Measurements from ENCODE around the gene LYPD6B.

The LYPD6B gene

GRCh38 chr2:149075105-149075504 lies 36.6 kb downstream of the LYPD6B start:
- Histone ChIP-seq H2AFZ (ENCODE audit: low read length) (no peak overlapping the region), H3K4me2 (ENCODE audit: low read depth, low read length, poor library complexity, severe bottlenecking) (no peak overlapping the region), H3K36me3 (ENCODE audit: insufficient read depth, low read length) (no peaks in the 10 kb centered on the region), H3K9me2 (replicated peaks; ENCODE audit: low read depth, low read length) (no peaks in the 10 kb centered on the region), H3K4me3 (ENCODE audit: low read length, poor library complexity, severe bottlenecking) (no peak overlapping the region), H4K20me1 (ENCODE audit: insufficient read depth, low read length, poor library complexity, severe bottlenecking) (no peaks in the 10 kb centered on the region), H3K9me3 (ENCODE audit: insufficient read depth, low read depth, low read length) (no peaks in the 10 kb centered on the region), H3K79me2 (ENCODE audit: insufficient read depth, low read length) (no peaks in the 10 kb centered on the region), H3K9ac (ENCODE audit: low read depth, low read length, poor library complexity, severe bottlenecking) (no peak overlapping the region), H3K27me3 (ENCODE audit: insufficient read depth, low read length, poor library complexity, severe bottlenecking) (no peaks in the 10 kb centered on the region), H3F3A (ENCODE audit: low read depth) (no peaks in the 10 kb centered on the region), H3K4me1 (ENCODE audit: insufficient read depth, low read length, poor library complexity, severe bottlenecking) (peaks cover 2% of the 10 kb centered on the region)
- no peak for TF ChIP-seq EZH2phosphoT487 (IDR thresholded peaks at IDR 0.05; ENCODE audit: borderline replicate concordance)
- TF ChIP-seq CTCF (conservative IDR thresholded peaks at IDR 0.05; ENCODE audit: low read length) = no peak

- H3K36me3 ChIP-seq (ENCODE audit: insufficient read depth, low read length) = no peaks in the 10 kb centered on the region
- no peak overlapping the region for H3K4me2 ChIP-seq (ENCODE audit: low read depth, low read length, poor library complexity, severe bottlenecking)
- no peaks in the 10 kb centered on the region for H3K9me3 ChIP-seq (ENCODE audit: insufficient read depth, low read depth, low read length)
- no peaks in the 10 kb centered on the region for H3K79me2 ChIP-seq (ENCODE audit: insufficient read depth, low read length)
- no peaks in the 10 kb centered on the region for H3K9me2 ChIP-seq (replicated peaks; ENCODE audit: low read depth, low read length)
- H3K27me3 ChIP-seq (ENCODE audit: insufficient read depth, low read length, poor library complexity, severe bottlenecking) = no peaks in the 10 kb centered on the region
- H4K20me1 ChIP-seq (ENCODE audit: insufficient read depth, low read length, poor library complexity, severe bottlenecking) = no peaks in the 10 kb centered on the region
- H3F3A ChIP-seq (ENCODE audit: low read depth) = no peaks in the 10 kb centered on the region
- no peak overlapping the region for H3K4me3 ChIP-seq (ENCODE audit: low read length, poor library complexity, severe bottlenecking)
- no peaks in the 10 kb centered on the region for H3K4me1 ChIP-seq (ENCODE audit: insufficient read depth, low read length, poor library complexity, severe bottlenecking)
- no peak overlapping the region for H3K9ac ChIP-seq (ENCODE audit: low read depth, low read length, poor library complexity, severe bottlenecking)
- H2AFZ ChIP-seq (ENCODE audit: low read length) = no peak overlapping the region
- TF ChIP-seq EZH2phosphoT487 (IDR thresholded peaks at IDR 0.05; ENCODE audit: borderline replicate concordance) (no peak), CTCF (conservative IDR thresholded peaks at IDR 0.05; ENCODE audit: low read length) (no peak)
Measured at GRCh38 chr2:149075853-149076252, 37.4 kb downstream of the LYPD6B start.

DNA sequence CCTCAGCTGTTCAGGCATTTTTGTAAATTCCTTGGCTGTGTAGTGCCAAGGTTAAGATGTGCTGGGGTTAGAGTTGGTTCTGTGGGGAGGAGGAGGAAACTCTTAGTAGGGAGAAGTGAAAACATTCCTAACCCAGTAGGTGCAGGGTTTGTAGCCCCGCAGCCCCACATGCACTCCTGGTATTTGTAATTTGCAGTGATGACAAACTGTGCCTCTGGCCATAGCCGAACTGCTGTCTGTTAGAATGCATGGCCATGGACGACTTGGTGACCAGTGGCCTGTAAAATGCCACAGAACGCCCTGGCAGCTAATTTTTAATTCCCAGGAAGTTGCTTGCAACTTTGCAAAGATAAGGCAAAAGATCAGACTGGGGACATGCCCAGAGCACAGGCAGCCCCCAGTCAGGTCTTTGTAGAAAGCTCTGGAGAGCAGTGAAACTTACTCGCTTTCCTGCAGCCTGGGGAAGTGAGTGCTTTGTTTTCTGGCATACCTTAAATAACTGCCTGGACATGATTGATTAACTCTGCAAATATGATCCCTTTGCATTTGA lies 38.4 kb downstream of the LYPD6B start:
- no peaks in the 10 kb centered on the region for H3K9me3 ChIP-seq (ENCODE audit: insufficient read depth, low read depth, low read length)
- no peak overlapping the region for H3K4me2 ChIP-seq (ENCODE audit: low read depth, low read length, poor library complexity, severe bottlenecking)

More for the DNA sequence above, 38.4 kb downstream of the LYPD6B start:
- H2AFZ ChIP-seq (ENCODE audit: low read length) = no peak overlapping the region
- TF ChIP-seq EZH2phosphoT487 (IDR thresholded peaks at IDR 0.05; ENCODE audit: borderline replicate concordance) (no peak), CTCF (conservative IDR thresholded peaks at IDR 0.05; ENCODE audit: low read length) (no peak)
- H4K20me1 ChIP-seq (ENCODE audit: insufficient read depth, low read length, poor library complexity, severe bottlenecking) = no peaks in the 10 kb centered on the region
- H3K9ac ChIP-seq (ENCODE audit: low read depth, low read length, poor library complexity, severe bottlenecking) = no peak overlapping the region
- no peaks in the 10 kb centered on the region for H3K9me2 ChIP-seq (replicated peaks; ENCODE audit: low read depth, low read length)
- no peaks in the 10 kb centered on the region for H3K4me1 ChIP-seq (ENCODE audit: insufficient read depth, low read length, poor library complexity, severe bottlenecking)
- H3K36me3 ChIP-seq (ENCODE audit: insufficient read depth, low read length) = no peaks in the 10 kb centered on the region
- H3K4me3 ChIP-seq (ENCODE audit: low read length, poor library complexity, severe bottlenecking) = no peak overlapping the region
- H3K79me2 ChIP-seq (ENCODE audit: insufficient read depth, low read length) = no peaks in the 10 kb centered on the region
- no peaks in the 10 kb centered on the region for H3K27me3 ChIP-seq (ENCODE audit: insufficient read depth, low read length, poor library complexity, severe bottlenecking)
- H3F3A ChIP-seq (ENCODE audit: low read depth) = no peaks in the 10 kb centered on the region

Measured in Loucy (cell line).